ENCODE data around the gene ITGBL1.

ITGBL1 gene

GRCh38 chr13:101475536-101475935 lies 23.1 kb downstream of the ITGBL1 start:
- no peak overlapping the region for H3K4me3 Mint-ChIP-seq
- no peak overlapping the region for H3K27ac Mint-ChIP-seq
- peaks cover 3% of the 10 kb centered on the region for H3K27me3 Mint-ChIP-seq (ENCODE audit: low read depth, poor library complexity)
- H3K4me1 Mint-ChIP-seq = peaks cover 11% of the 10 kb centered on the region
- no peak for DNase-seq
- no peaks in the 10 kb centered on the region for H3K36me3 Mint-ChIP-seq (ENCODE audit: low read depth)
- TF ChIP-seq CTCF (IDR thresholded peaks at IDR 0.05) = no peak
- no peaks in the 10 kb centered on the region for H3K9me3 Mint-ChIP-seq

GRCh38 chr13:101481421-101481820 lies 28.9 kb downstream of the ITGBL1 start:
- no peaks in the 10 kb centered on the region for H3K4me1 Mint-ChIP-seq
- H3K27ac Mint-ChIP-seq = no peak overlapping the region
- no peak for TF ChIP-seq CTCF (IDR thresholded peaks at IDR 0.05)
- no peaks in the 10 kb centered on the region for H3K36me3 Mint-ChIP-seq (ENCODE audit: low read depth)
- peaks cover 3% of the 10 kb centered on the region for H3K27me3 Mint-ChIP-seq (ENCODE audit: low read depth, poor library complexity)
- no peak for DNase-seq
- H3K9me3 Mint-ChIP-seq = no peaks in the 10 kb centered on the region
- no peak overlapping the region for H3K4me3 Mint-ChIP-seq

GRCh38 chr13:101486708-101487437 lies 34.4 kb downstream of the ITGBL1 start:
- no peak overlapping the region for H3K27ac Mint-ChIP-seq
- H3K4me3 Mint-ChIP-seq = no peak overlapping the region
- no peaks in the 10 kb centered on the region for H3K27me3 Mint-ChIP-seq (ENCODE audit: low read depth, poor library complexity)
- peaks cover 14% of the 10 kb centered on the region for H3K4me1 Mint-ChIP-seq
- no peak for DNase-seq
- H3K9me3 Mint-ChIP-seq = no peaks in the 10 kb centered on the region
- no peak for TF ChIP-seq CTCF (IDR thresholded peaks at IDR 0.05)
- H3K36me3 Mint-ChIP-seq (ENCODE audit: low read depth) = no peaks in the 10 kb centered on the region

GRCh38 chr13:101487438-101487830 lies 35.0 kb downstream of the ITGBL1 start:
- Mint-ChIP-seq H3K36me3 (ENCODE audit: low read depth) (no peaks in the 10 kb centered on the region), H3K4me1 (peaks cover 14% of the 10 kb centered on the region), H3K27me3 (ENCODE audit: low read depth, poor library complexity) (no peaks in the 10 kb centered on the region), H3K4me3 (no peak overlapping the region), H3K27ac (no peak overlapping the region), H3K9me3 (no peaks in the 10 kb centered on the region)
- TF ChIP-seq CTCF (IDR thresholded peaks at IDR 0.05) = no peak
- DNase-seq = no peak

GRCh38 chr13:101488734-101489133 lies 36.3 kb downstream of the ITGBL1 start:
- H3K27ac Mint-ChIP-seq = no peak overlapping the region
- no peaks in the 10 kb centered on the region for H3K9me3 Mint-ChIP-seq
- peaks cover 5% of the 10 kb centered on the region for H3K27me3 Mint-ChIP-seq (ENCODE audit: low read depth, poor library complexity)
- no peak for TF ChIP-seq CTCF (IDR thresholded peaks at IDR 0.05)
- no peak for DNase-seq
- no peak overlapping the region for H3K4me3 Mint-ChIP-seq
- H3K4me1 Mint-ChIP-seq = peaks cover 19% of the 10 kb centered on the region
- no peaks in the 10 kb centered on the region for H3K36me3 Mint-ChIP-seq (ENCODE audit: low read depth)

All from nephron progenitor cell (in vitro differentiated cells).